Measurements from ENCODE around the gene EVI5.
A peak's percentile ranks its signal among the peaks of the same experiment; 100 is the strongest.
"Not testable (repeated sequence)": the region's sequence is repeated elsewhere in the genome, so short reads cannot be mapped to it uniquely, and the experiment has no call there.

The EVI5 gene

DNA sequence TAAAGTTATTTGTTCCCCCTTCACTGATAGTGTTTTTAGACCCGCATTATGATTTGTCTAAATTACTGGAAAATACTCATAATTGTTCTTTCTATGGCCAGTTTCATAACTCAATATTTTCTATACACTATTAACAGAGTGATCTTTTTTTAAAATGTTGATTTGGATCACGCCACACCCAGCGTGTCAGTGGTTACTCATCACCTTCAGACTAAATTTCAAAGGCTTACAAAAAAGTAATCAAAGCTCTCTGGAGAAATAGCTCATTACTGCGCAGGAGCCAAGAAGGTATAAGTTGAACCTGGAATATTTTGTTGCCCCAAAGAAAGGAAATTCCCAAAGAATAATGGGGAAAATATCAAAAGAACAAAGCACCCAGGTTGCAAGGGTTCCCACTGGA lies 104.9 kb downstream of the EVI5 start:
- no peak for DNase-seq

DNA sequence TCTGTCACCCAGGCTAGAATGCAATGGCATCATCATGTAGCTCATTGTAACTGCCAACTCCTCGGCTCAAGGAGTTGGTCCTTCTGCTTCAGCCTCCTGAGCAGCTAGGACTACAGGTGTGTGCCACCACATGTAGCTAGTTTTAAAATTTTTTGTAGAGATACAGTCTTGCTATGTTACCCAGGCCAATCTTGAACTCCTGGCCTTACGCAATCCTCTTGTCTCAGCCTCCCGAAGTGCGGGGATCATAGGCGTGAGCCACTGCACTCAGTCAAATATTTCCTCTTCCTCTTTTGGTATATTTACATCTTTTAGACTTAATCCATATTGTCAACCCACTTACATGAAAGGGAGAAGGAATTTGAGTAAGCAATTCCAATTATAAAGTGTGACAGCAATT lies 121.1 kb downstream of the EVI5 start:
- DNase-seq, result no peak

- no peak for DNase-seq
Measured at GRCh38 chr1:92662048-92662447, 122.9 kb downstream of the EVI5 start.

- no peak for DNase-seq
Measured at GRCh38 chr1:92657701-92658100, 127.2 kb downstream of the EVI5 start.

DNA sequence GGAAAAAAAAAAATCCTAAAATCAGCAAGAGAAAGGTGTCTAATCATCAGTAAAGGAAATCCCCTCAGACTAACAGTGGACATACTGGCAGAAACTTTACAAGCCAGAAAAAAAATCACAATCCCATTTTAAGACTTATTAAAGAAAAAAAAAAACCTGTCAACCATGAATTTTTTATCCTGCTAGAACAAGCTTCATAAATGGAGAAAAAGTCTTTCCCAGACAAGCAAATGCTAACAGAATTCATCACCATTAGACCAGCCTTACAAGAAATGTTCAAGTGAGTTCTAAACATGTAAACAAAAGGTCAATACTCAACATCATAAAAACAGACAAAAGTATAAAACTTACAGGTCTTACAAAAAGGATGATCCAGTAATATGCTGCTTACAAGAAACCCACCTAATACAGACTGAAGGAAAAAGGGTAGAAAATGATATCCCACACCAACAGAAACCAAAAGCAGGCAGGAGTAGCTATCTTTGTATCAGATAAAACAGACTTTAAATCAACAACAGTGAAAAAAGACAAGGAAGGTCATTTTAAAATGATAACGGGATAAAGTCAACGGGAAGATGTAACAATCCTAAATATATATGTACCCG lies 129.6 kb downstream of the EVI5 start:
- DNase-seq, result no peak

DNA sequence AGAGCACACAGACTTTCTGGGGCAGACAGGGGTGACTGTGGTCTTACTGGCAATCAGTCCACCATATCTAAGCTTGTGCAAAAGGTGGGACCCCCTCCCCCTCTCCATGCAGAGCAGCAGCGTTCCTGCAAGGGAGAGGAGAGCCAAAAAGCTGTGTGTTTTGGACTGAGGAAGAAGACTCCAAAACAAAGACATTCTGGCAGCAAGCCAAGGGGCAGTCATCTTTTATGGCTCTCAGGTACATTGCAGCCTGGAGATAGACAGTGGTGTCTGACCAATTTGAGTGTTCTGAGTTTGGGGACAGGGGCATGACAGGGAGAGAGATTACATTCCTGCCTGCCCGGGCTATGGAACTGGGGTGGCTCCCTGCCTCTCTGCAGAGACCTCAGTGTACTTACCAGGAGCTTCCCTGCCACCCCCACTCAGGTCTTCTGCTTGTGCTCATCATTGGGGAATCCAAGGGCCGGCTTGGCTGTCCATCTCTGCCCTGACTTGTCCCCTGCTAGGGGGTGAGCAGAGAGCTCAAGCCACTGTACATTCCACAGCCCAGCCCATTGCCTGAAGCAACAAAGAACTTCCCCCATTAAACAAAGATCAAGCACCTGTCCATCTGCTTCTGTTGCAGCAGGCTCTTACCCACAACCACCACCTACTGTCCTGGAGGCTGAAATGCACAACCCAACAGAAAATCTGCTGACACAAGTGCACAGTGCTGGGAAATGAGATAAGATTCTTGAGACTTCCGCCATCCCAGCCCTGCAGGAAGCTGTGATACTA lies 131.1 kb downstream of the EVI5 start:
- DNase-seq, result no peak

DNA sequence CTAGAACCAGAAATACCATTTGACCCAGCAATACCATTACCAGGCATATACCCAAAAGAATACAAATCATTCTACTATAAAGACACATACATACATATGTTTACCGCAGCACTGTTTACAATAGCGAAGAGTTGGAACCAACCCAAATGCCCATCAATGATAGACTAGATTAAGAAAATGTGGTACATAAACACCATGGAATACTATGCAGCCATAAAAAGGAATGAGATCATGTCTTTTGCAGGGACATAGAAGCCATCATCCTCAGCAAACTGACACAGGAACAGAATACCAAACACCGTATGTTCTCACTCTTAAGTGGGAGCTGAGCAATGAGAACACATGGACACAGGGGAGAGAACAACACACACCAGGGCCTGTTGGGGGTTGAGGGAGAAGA lies 144.2 kb downstream of the EVI5 start:
- DNase-seq, result not testable (repeated sequence)

DNA sequence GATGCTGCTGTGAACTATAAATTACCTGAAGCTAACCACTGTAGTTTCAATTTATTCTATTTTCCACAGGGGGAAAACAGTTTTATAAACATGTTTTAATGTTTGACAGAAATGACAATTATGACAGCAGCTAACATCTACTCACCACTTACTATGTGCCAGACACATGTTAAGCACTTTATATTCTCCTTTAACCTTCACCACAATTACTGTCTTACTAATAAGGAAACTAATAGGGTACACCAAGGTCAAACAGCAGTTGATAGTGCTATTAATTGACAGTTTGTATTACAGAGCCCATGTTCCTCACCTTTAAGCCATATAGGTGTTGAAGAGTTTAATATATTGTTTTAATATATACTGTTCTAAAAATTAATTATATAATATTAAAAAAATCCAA lies 146.4 kb downstream of the EVI5 start:
- DNase-seq, result no peak

DNA sequence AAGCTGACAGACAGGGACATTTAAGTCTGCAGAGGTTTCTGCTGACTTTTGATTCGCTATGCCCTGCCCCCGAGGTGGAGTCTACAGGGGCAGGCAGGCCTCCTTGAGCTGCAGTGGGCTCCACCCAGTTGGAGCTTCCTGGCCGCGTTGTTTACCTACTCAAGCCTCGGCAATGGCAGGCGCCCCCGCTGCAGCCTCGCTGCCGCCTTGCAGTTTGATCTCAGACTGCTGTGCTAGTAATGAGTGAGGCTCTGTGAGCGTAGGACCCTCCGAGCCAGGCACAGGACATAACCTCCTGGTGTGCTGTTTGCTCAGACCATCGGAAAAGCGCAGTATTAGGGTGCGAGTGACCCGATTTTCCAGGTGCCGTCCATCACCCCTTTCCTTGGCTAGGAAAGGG lies 149.7 kb downstream of the EVI5 start:
- not testable (repeated sequence) for DNase-seq

DNA sequence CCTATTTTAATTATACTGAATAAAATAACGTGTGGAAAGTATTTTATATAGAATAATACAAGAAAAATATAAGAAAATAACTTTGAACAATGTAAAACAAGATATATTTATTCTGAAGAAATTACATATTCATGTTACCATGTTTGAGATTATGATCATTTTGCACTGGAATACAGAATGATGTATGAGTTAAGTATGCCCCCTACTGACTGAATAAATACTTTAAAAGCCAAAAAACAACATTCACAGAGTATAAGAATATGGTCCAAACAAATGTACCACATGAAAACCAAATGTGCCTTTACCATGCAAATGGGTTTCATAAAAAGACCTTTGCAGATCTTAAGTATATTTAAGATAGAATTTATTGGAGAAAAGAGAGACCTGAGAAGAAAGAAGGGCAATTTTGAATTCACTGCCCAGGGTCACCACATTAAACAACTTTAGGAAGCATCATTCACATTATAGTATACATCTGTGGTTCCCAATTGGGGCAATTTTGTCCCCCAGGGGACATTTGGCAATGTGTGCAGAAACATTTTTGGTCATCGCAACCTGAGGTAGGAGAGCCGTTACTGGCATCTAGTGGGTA lies 161.6 kb downstream of the EVI5 start:
- peak in 1 of 2 experiments; percentile 1 for DNase-seq

- DNase-seq, result no peak
Measured at GRCh38 chr1:92619466-92620189, 165.3 kb downstream of the EVI5 start.

GRCh38 chr1:92601044-92601443 lies 183.9 kb downstream of the EVI5 start:
- DNase-seq, result no peak

DNA sequence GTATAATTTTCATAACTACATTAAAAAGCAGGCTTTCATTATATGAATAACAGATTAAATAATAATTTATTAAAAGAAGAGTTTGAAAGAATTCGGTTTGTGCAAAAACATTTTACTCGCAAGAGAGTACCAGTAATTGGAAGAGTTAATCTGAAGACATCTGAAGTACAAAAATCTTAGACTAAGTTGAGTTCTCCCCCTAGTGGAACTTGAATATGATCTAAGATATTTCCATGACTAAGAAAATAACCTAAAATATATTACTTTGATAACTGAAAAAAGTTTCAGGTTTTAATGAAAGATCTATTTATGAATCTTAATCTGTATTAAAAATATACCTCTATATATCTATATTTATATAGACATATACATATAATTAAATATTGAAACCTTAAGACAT lies 185.7 kb downstream of the EVI5 start:
- no peak for DNase-seq

DNA sequence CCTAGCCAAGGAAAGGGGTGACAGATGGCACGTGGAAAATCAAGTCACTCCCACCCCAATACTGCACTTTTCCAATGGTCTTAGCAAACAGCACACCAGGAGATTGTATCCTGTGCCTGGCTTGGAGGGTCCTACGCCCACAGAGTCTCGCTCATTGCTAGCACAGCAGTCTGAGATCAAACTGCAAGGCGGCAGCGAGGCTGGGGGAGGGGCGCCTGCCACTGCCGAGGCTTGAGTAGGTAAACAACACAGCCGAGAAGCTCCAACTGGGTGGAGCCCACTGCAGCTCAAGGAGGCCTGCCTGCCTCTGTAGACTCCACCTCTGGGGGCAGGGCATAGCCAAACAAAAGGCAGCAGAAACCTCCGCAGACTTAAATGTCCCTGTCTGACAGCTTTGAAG lies 195.5 kb downstream of the EVI5 start:
- not testable (repeated sequence) for DNase-seq

- no peak for DNase-seq
Measured at GRCh38 chr1:92587445-92587844, 197.5 kb downstream of the EVI5 start.

DNA sequence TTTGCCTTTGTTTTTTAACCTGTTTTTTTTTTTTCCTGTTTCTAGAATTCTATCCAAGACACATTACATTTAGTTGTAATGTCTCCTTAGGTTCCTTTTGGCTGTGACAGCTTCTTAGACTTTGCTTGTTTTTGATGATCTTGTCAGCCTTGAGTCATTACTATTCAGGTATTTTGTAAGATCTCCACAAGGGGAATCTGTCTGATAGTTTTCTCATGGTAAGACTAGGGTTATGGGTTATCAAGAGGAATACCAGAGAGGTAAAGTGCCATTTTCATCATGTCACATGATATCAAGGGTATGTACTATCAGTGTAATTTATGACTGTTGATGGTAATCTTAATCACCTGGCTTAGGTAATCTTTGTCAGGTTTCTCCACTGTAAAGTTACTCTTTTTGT lies 199.1 kb downstream of the EVI5 start:
- DNase-seq, result no peak

DNA sequence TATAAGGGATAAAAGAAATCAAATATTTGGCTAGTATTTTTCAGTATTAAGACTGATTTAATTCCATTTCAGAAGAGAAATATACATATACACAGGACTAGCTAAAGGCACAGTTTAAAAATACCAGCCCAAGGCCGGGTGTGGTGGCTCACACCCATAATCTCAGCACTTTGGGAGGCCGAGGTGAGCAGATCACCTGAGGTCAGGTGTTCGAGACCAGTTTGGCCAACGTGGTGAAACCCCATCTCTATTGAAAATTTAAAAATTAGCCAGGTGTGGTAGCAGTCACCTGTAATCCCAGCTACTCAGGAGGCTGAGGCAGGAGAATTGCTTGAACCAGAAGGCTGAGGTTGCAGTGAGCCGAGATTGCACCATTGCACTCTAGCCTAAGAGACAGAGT lies 200.1 kb downstream of the EVI5 start:
- DNase-seq, result not testable (repeated sequence)

DNA sequence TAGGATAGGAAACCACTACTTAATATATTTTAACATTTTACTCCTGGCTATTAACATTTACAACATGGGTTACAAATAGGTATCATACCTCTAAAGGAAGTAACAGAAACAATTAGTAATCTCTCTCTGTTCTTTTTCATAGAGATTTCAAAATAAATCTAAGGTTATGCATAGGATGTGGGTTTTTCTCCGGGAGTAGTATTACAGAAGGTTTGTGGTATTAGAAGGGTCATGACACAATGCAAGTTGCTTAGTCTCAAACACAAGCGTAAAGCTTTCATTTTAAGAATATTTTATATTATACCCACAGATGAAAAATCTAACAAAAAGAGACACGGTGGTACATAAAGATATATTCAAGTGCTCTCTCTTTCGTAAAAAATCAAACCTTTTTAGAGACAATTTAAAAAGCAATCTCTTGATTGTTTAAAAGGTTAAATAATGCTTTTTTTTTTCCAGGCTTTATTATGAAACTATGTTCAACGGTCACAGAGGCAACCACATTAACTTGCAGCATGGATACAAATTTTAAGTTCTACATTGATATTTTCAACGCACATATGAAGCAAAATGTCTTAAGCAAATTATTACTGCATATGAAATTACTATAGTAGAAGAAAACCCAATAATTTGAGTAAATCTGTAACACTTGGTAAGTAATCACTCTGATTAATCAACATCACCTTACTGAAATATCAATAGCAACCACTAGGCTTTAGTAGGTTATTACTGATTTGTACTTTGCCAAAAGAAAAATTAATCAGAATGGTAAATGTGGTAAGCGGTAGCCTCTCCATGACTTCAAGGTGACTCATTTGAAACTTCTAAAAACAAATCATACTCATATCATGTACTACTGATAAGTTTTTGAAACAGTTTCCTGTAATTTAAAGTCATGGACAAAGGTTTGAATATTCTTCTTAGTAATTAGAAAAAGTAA lies 200.8 kb downstream of the EVI5 start:
- no peak for DNase-seq

GRCh38 chr1:92577261-92577895 lies 207.5 kb downstream of the EVI5 start:
- no peak for DNase-seq

DNA sequence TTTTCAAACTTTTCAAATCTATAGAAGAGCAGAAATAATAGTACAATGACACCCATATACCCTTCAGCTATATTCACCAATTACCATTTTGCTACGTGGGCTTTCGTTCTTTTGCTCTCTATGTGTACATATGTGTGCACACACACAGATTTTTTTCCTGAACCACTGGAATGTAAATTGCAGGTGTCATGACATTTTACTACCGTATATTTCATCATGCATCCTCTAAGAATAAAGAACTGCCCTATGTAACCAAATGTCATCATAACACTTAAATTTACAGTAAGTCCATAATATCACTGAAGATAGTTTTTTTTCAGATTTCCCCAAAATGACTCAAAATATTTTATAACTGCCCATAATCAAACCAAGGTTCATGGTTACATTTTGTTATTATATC lies 209.8 kb downstream of the EVI5 start:
- DNase-seq, result no peak

DNA sequence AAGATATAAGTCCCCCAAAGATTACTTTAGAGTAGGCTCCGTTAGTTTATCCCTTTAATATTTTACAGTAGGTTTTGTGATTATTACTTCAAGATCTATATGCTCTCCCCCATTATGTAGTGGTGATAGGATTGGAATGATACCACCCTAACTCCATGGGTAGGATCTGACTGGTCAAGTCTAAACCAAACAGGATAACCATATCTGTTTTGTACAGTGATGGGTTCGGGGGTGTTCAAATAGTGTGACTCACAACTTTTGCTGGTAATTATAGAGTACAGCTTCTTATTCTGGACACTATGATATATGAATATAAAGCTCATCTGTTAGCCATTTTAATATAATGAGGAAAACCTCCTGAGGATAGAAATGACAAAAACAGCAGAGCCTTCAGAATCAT lies 212.4 kb downstream of the EVI5 start:
- DNase-seq, result no peak

DNA sequence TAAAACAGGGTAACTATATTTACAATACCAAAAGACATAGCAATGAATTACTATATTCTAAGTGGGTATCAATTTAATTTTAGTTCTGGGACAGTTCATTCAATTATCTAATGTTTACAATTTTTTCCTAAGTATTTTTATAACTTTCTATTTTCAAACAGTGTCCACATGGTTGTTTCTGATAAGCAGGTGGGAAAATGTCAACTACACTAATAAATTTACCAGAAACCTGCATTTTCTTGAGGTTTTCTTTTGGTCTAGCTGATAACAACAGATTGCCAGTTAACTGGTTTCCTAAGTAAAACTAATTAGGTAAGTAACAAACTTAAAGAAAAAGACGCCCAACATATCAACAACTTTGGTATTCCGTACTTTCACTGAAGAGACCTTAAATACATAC lies 213.3 kb downstream of the EVI5 start:
- no peak for DNase-seq

All from NCI-H2081 (cell line).